GM23248 (cell line): ENCODE results near the gene C17orf100. TPM values are rescaled to one million over a fixed set of nuclear protein-coding genes. Genes with fewer than 3 reads are reported as not detected.

Experiments used
- DNase-seq: peaks from one replicate; pipeline ENCODE4 v3.0.0-alpha.2; 2015
- H2AFZ ChIP-seq: fragments of 200-600 bp; sonication (generic); 2 replicates; pipeline ENCODE4 v1.6.1; 2016; ENCODE audit warnings: antibody characterized with exemption
- H3F3A ChIP-seq: fragments of 200-600 bp; sonication (generic); 2 replicates; pipeline ENCODE4 v1.6.1; 2016; ENCODE audit warnings: mild to moderate bottlenecking, antibody characterized with exemption, mixed run types; ENCODE audit not compliant: insufficient read depth
- H3K27ac ChIP-seq: fragments of 200-600 bp; sonication (generic); 2 replicates; pipeline ENCODE4 v1.5.1; 2016; ENCODE audit warnings: mild to moderate bottlenecking
- H3K27me3 ChIP-seq: fragments of 200-600 bp; sonication (generic); replicated peaks from 2 replicates; pipeline ENCODE4 v1.6.1; 2016; ENCODE audit warnings: mild to moderate bottlenecking; ENCODE audit not compliant: insufficient read depth
- H3K36me3 ChIP-seq: fragments of 200-600 bp; sonication (generic); 2 replicates; pipeline ENCODE4 v1.6.1; 2016; ENCODE audit warnings: low read depth, mild to moderate bottlenecking
- H3K4me1 ChIP-seq: fragments of 200-600 bp; sonication (generic); 2 replicates; pipeline ENCODE4 v1.6.1; 2016; ENCODE audit warnings: mild to moderate bottlenecking; ENCODE audit not compliant: insufficient read depth
- H3K4me2 ChIP-seq: fragments of 200-600 bp; sonication (generic); one replicate; pipeline ENCODE4 v1.6.1; 2016; ENCODE audit warnings: mild to moderate bottlenecking; ENCODE audit not compliant: unreplicated experiment
- H3K4me3 ChIP-seq: fragments of 200-600 bp; sonication (generic); 2 replicates; pipeline ENCODE4 v1.5.1; 2016; ENCODE audit warnings: mild to moderate bottlenecking
- H3K79me2 ChIP-seq: fragments of 200-600 bp; sonication (generic); 2 replicates; pipeline ENCODE4 v1.6.1; 2016; ENCODE audit warnings: mild to moderate bottlenecking; ENCODE audit not compliant: insufficient read depth
- H3K9ac ChIP-seq: fragments of 200-600 bp; sonication (generic); 2 replicates; pipeline ENCODE4 v1.6.1; 2016; ENCODE audit warnings: mild to moderate bottlenecking
- H3K9me2 ChIP-seq: fragments of 200-600 bp; sonication (generic); 2 replicates; pipeline ENCODE4 v1.6.1; 2016; ENCODE audit warnings: mixed run types, mild to moderate bottlenecking, moderate library complexity; ENCODE audit not compliant: insufficient read depth
- H3K9me3 ChIP-seq: fragments of 200-600 bp; sonication (generic); one replicate; pipeline ENCODE4 v1.6.1; 2017; ENCODE audit warnings: low read depth
- H4K20me1 ChIP-seq: fragments of 200-600 bp; sonication (generic); 2 replicates; pipeline ENCODE4 v1.6.0; 2016; ENCODE audit not compliant: insufficient read depth
- EZH2 ChIP-seq: fragments of 200-600 bp; sonication (generic); IDR thresholded peaks from 2 replicates; pipeline ENCODE4 v1.6.1; 2018; ENCODE audit warnings: antibody characterized with exemption, mild to moderate bottlenecking; ENCODE audit not compliant: insufficient read depth, poor library complexity, severe bottlenecking
- EZH2phosphoT487 ChIP-seq: fragments of 200-600 bp; sonication (generic); IDR thresholded peaks from 2 replicates; pipeline ENCODE4 v1.6.1; 2018; ENCODE audit warnings: antibody characterized with exemption, moderate library complexity, mild to moderate bottlenecking, low read depth; ENCODE audit not compliant: insufficient read depth
- WGBS, 2 experiments: methylation state at CpG; one replicate each; pipeline ENCODE4 v1.1.6; 2015 to 2017; ENCODE audit warnings: low lambda C conversion rate in 2 of 2, low coverage in 1 of 2; ENCODE audit errors: missing lambda C conversion rate in 2 of 2; 5-methylcytosine and 5-hydroxymethylcytosine counted together
- in situ Hi-C: fragments of 300-500 bp; cut with MboI; formaldehyde crosslinking; loops from 2 replicates; pipeline ENCODE4 v1.15.0; 2020
- microRNA-seq: library from miRNA; unstranded; fragments of <30 nt; microRNA quantifications from one replicate; pipeline ENCODE4, GENCODE V29; 2016; ENCODE audit warnings: borderline number of aligned reads
- polyA plus RNA-seq: library from polyadenylated mRNA; unstranded; fragments of >200 nt; fragmentation: Nextera tagmentation; extraction: Ambion mirVana; gene quantifications from 2 replicates; pipeline ENCODE4 v1.2.1, GENCODE V29; 2016
- small RNA-seq: library from RNA; depleted of rRNA; stranded (forward); fragments of <200 nt; gene quantifications from one replicate; pipeline ENCODE3, GENCODE V24; 2014; ENCODE audit warnings: low read depth, low replicate concordance
- total RNA-seq: library from RNA; depleted of rRNA; stranded (reverse); fragments of >200 nt; shearing (Covaris generic); gene quantifications from 2 replicates; pipeline ENCODE4 v1.2.3, GENCODE V29; 2014; rRNA removed

The C17orf100 gene
- total and polyA plus RNA-seq, 2 experiments from 2014 or later, result 0.86 to 5.2 TPM

- Histone ChIP-seq H3K79me2 (no peaks in the 10 kb centered on the region), H3K27ac (no peak overlapping the region), H3K36me3 (no peaks in the 10 kb centered on the region), H3K9me2 (no peaks in the 10 kb centered on the region), H3K4me2 (no peak overlapping the region), H3K4me3 (no peak overlapping the region), H3K9me3 (no peaks in the 10 kb centered on the region), H3F3A (no peaks in the 10 kb centered on the region), H4K20me1 (no peaks in the 10 kb centered on the region), H2AFZ (no peak overlapping the region), H3K27me3 (no peaks in the 10 kb centered on the region; the same call in 1 of the 2 replicates), H3K4me1 (no peaks in the 10 kb centered on the region), H3K9ac (no peak overlapping the region)
- TF ChIP-seq EZH2phosphoT487 (no peak), EZH2 (no peak)
- in situ Hi-C loops, result no loop called here
- DNase-seq, result no peak
- WGBS, 2 experiments, result 60 to 62% methylated on average over 16 of the region's 16 CpGs
Observed at GRCh38 chr17:6699997-6700947, 48.7 kb downstream of the C17orf100 start.

GRCh38 chr17:6700948-6701307, 49.4 kb downstream of the C17orf100 start:
- Histone ChIP-seq H3K4me2 (no peak overlapping the region), H3K4me3 (no peak overlapping the region), H4K20me1 (no peaks in the 10 kb centered on the region), H3K36me3 (no peaks in the 10 kb centered on the region), H3K9me2 (no peaks in the 10 kb centered on the region), H2AFZ (no peak overlapping the region), H3K9ac (no peak overlapping the region), H3K27ac (no peak overlapping the region), H3K9me3 (no peaks in the 10 kb centered on the region), H3K4me1 (no peaks in the 10 kb centered on the region), H3F3A (no peaks in the 10 kb centered on the region), H3K79me2 (no peaks in the 10 kb centered on the region), H3K27me3 (no peaks in the 10 kb centered on the region; the same call in 1 of the 2 replicates)
- no peak for DNase-seq
- TF ChIP-seq EZH2phosphoT487, result no peak
- in situ Hi-C loops, result no loop called here
- 62 to 66% methylated on average over 8 of the region's 8 CpGs for WGBS, 2 experiments

- H3K9me3 ChIP-seq, result no peaks in the 10 kb centered on the region
- H3K9ac ChIP-seq, result no peak overlapping the region
- H3K9me2 ChIP-seq, result no peaks in the 10 kb centered on the region
- no peak overlapping the region for H3K4me3 ChIP-seq
- H3F3A ChIP-seq, result no peaks in the 10 kb centered on the region
- H3K79me2 ChIP-seq, result no peaks in the 10 kb centered on the region
- no peak overlapping the region for H2AFZ ChIP-seq
- WGBS, 2 experiments, result 18 to 25% methylated on average over 8 to 11 of the region's 11 CpGs
- in situ Hi-C loops, result no loop called here
- peak; percentile 64 for DNase-seq
- no peak for TF ChIP-seq EZH2phosphoT487
- TF ChIP-seq EZH2, result no peak
- no peaks in the 10 kb centered on the region for H3K36me3 ChIP-seq
- H3K4me2 ChIP-seq, result no peak overlapping the region
- H3K27me3 ChIP-seq, result peaks cover 1% of the 10 kb centered on the region; the same call in 1 of the 2 replicates
- H4K20me1 ChIP-seq, result no peaks in the 10 kb centered on the region
- no peak overlapping the region for H3K27ac ChIP-seq
- no peaks in the 10 kb centered on the region for H3K4me1 ChIP-seq
Observed at GRCh38 chr17:6701719-6702118, 50.2 kb downstream of the C17orf100 start.

- Histone ChIP-seq H4K20me1 (no peaks in the 10 kb centered on the region), H3K9ac (no peak overlapping the region), H3K27ac (no peak overlapping the region), H3K27me3 (peaks cover 6% of the 10 kb centered on the region; the same call in 1 of the 2 replicates), H3K4me1 (no peaks in the 10 kb centered on the region), H3F3A (no peaks in the 10 kb centered on the region), H3K9me3 (no peaks in the 10 kb centered on the region), H2AFZ (no peak overlapping the region), H3K36me3 (no peaks in the 10 kb centered on the region), H3K9me2 (no peaks in the 10 kb centered on the region), H3K4me3 (no peak overlapping the region), H3K79me2 (no peaks in the 10 kb centered on the region), H3K4me2 (no peak overlapping the region)
- TF ChIP-seq EZH2phosphoT487 (no peak), EZH2 (no peak)
- 67 to 68% methylated on average over 15 of the region's 16 CpGs for WGBS, 2 experiments
- DNase-seq, result no peak
- in situ Hi-C loops, result no loop called here
Observed at GRCh38 chr17:6702567-6703215, 51.1 kb downstream of the C17orf100 start.

Small RNAs within 50 kb of the gene (microRNA-seq; reads per million reads assigned to microRNA genes)
- gene MIR4520-1, result not detected
- not detected for gene MIR4520-2

Small RNAs within 50 kb of the gene (small RNA-seq; reads per million reads assigned to genes)
- not detected for gene MIR4520-1

Other genes with a start within 250 kb of the C17orf100 start
- not detected in 2 replicates for gene AIPL1, start 216.6 kb upstream of the C17orf100 start, total RNA-seq
- not detected in 2 replicates for gene AIPL1, start 216.6 kb upstream of the C17orf100 start, polyA plus RNA-seq
- 20.7 and 28.7 TPM in 2 replicates for gene PIMREG, start 207.3 kb upstream of the C17orf100 start, total RNA-seq
- 22.6 and 24.4 TPM in 2 replicates for gene PIMREG, start 207.3 kb upstream of the C17orf100 start, polyA plus RNA-seq
- gene PITPNM3, start 95.2 kb upstream of the C17orf100 start, total RNA-seq, result 12.8 and 13.7 TPM in 2 replicates
- gene PITPNM3, start 95.2 kb upstream of the C17orf100 start, polyA plus RNA-seq, result 6.5 and 6.9 TPM in 2 replicates
- gene KIAA0753, start 11.1 kb upstream of the C17orf100 start, total RNA-seq, result 14.2 and 20.5 TPM in 2 replicates
- gene KIAA0753, start 11.1 kb upstream of the C17orf100 start, polyA plus RNA-seq, result 5.8 and 6.9 TPM in 2 replicates
- gene TXNDC17, start 10.7 kb upstream of the C17orf100 start, total RNA-seq, result 112 and 152 TPM in 2 replicates
- gene TXNDC17, start 10.7 kb upstream of the C17orf100 start, polyA plus RNA-seq, result 630 and 673 TPM in 2 replicates
- gene MED31, start 157 bp upstream of the C17orf100 start, total RNA-seq, result 4.8 and 8.9 TPM in 2 replicates
- 64.9 and 70.0 TPM in 2 replicates for gene MED31, start 157 bp upstream of the C17orf100 start, polyA plus RNA-seq
- gene SLC13A5, start 61.6 kb downstream of the C17orf100 start, total RNA-seq, result 0.76 TPM in 1 of 2 replicates, not detected in the other
- not detected in 2 replicates for gene SLC13A5, start 61.6 kb downstream of the C17orf100 start, polyA plus RNA-seq
- 21.5 and 24.4 TPM in 2 replicates for gene XAF1, start 104.3 kb downstream of the C17orf100 start, total RNA-seq
- gene XAF1, start 104.3 kb downstream of the C17orf100 start, polyA plus RNA-seq, result 19.2 and 22.0 TPM in 2 replicates
- gene FBXO39, start 124.5 kb downstream of the C17orf100 start, total RNA-seq, result 1.1 TPM in 1 of 2 replicates, not detected in the other
- not detected in 2 replicates for gene FBXO39, start 124.5 kb downstream of the C17orf100 start, polyA plus RNA-seq
- gene TEKT1, start 180.0 kb downstream of the C17orf100 start, total RNA-seq, result not detected in 2 replicates
- gene TEKT1, start 180.0 kb downstream of the C17orf100 start, polyA plus RNA-seq, result not detected in 2 replicates